ENCODE measurements around the gene ISG20L2. TPM values are rescaled to one million over a fixed set of nuclear protein-coding genes. Genes with fewer than 3 reads are reported as not detected.

Gene ISG20L2
- total RNA-seq, 6 experiments from 2014 or later, result 10.3 to 14.1 (median 12.2) TPM

GRCh38 chr1:156750711-156751450 is 22.3 kb upstream of the ISG20L2 start:
- ATAC-seq (no peak), DNase-seq (peak; percentile 65 to 77 (median 65))
- peak overlapping the region; percentile 96 to 97 (median 97) for H3K27ac ChIP-seq
- no peaks in the 10 kb centered on the region for H3K36me3 ChIP-seq
- H3K27me3 ChIP-seq, result no peaks in the 10 kb centered on the region
- no peaks in the 10 kb centered on the region for H3K9me3 ChIP-seq
- WGBS (ENCODE audit: insufficient coverage, low coverage, low lambda C conversion rate, missing lambda C conversion rate), result 0% methylated on average over 21 of the region's 64 CpGs
- intact Hi-C loops (cut with DNase I), result no loop called here
- TF ChIP-seq POLR2A (IDR thresholded peaks at IDR 0.05), result no peak
- peak in 1 of 4 donors; percentile 6 for TF ChIP-seq CTCF (IDR thresholded peaks at IDR 0.05)
- H3K4me3 ChIP-seq, result peak overlapping the region; percentile 73 to 89 (median 78)
- peaks cover 0 to 41% (median 21%) of the 10 kb centered on the region in 4 donors for H3K4me1 ChIP-seq

- WGBS (ENCODE audit: insufficient coverage, low coverage, low lambda C conversion rate, missing lambda C conversion rate), result 0% methylated on average over 3 of the region's 5 CpGs
- no peak for TF ChIP-seq CTCF (IDR thresholded peaks at IDR 0.05)
- TF ChIP-seq POLR2A (IDR thresholded peaks at IDR 0.05), result no peak
- intact Hi-C loops (cut with DNase I), result no loop called here
- H3K4me1 ChIP-seq, result peaks cover 0 to 47% (median 24%) of the 10 kb centered on the region in 4 donors
- H3K27me3 ChIP-seq, result no peaks in the 10 kb centered on the region
- DNase-seq (peak in 2 of 3 donors; percentile 37 to 55), ATAC-seq (peak in 1 of 4 donors; percentile 0)
- no peaks in the 10 kb centered on the region for H3K9me3 ChIP-seq
- peak overlapping the region; percentile 96 to 97 (median 97) for H3K27ac ChIP-seq
- peaks cover 0 to under 1% (median 0%) of the 10 kb centered on the region in 4 donors for H3K36me3 ChIP-seq
- peak overlapping the region; percentile 73 to 89 (median 78) for H3K4me3 ChIP-seq
Measured at GRCh38 chr1:156750191-156750672, 21.7 kb upstream of the ISG20L2 start.

GRCh38 chr1:156749419-156750118 is 21.0 kb upstream of the ISG20L2 start:
- DNase-seq, result peak; percentile 59 to 87 (median 86)
- TF ChIP-seq POLR2A (IDR thresholded peaks at IDR 0.05), result peak; percentile 51
- TF ChIP-seq CTCF (IDR thresholded peaks at IDR 0.05), result peak in 1 of 4 donors; percentile 30
- Histone ChIP-seq H3K4me1 (peaks cover 0 to 47% (median 24%) of the 10 kb centered on the region in 4 donors), H3K27ac (peak overlapping the region; percentile 96 to 97 (median 97)), H3K36me3 (peaks cover 0 to 7% (median 0%) of the 10 kb centered on the region in 4 donors), H3K27me3 (no peaks in the 10 kb centered on the region), H3K4me3 (peak overlapping the region; percentile 73 to 89 (median 78)), H3K9me3 (no peaks in the 10 kb centered on the region)
- ATAC-seq, result peak; percentile 16 to 54 (median 48)
- 0% methylated on average over 5 of the region's 8 CpGs for WGBS (ENCODE audit: insufficient coverage, low coverage, low lambda C conversion rate, missing lambda C conversion rate)
- intact Hi-C loops (cut with DNase I), result no loop called here

- Histone ChIP-seq H3K36me3 (peaks cover 0 to 12% (median 1%) of the 10 kb centered on the region in 4 donors), H3K4me3 (peak overlapping the region; percentile 73 to 89 (median 78)), H3K27ac (peak overlapping the region; percentile 96 to 97 (median 97)), H3K4me1 (peaks cover 0 to 47% (median 24%) of the 10 kb centered on the region in 4 donors), H3K27me3 (no peaks in the 10 kb centered on the region), H3K9me3 (no peaks in the 10 kb centered on the region)
- 3% methylated on average over 9 of the region's 9 CpGs for WGBS (ENCODE audit: insufficient coverage, low coverage, low lambda C conversion rate, missing lambda C conversion rate)
- DNase-seq, result peak; percentile 57 to 75 (median 73)
- peak in 3 of 4 donors; percentile 0 to 3 (median 2) for ATAC-seq
- intact Hi-C loops (cut with DNase I), result no loop called here
- TF ChIP-seq CTCF (IDR thresholded peaks at IDR 0.05), result no peak
- TF ChIP-seq POLR2A (IDR thresholded peaks at IDR 0.05), result peak; percentile 49
Measured at GRCh38 chr1:156748670-156749418, 20.3 kb upstream of the ISG20L2 start.
